ENCODE measurements around the gene TSEN2. TPM values are rescaled to one million over a fixed set of nuclear protein-coding genes. Genes with fewer than 3 reads are reported as not detected.
A peak's percentile ranks its signal among the peaks of the same experiment; 100 is the strongest.

Gene TSEN2
- total RNA-seq, 2 experiments from 2014 or later: 19.4 to 21.4 TPM

DNA sequence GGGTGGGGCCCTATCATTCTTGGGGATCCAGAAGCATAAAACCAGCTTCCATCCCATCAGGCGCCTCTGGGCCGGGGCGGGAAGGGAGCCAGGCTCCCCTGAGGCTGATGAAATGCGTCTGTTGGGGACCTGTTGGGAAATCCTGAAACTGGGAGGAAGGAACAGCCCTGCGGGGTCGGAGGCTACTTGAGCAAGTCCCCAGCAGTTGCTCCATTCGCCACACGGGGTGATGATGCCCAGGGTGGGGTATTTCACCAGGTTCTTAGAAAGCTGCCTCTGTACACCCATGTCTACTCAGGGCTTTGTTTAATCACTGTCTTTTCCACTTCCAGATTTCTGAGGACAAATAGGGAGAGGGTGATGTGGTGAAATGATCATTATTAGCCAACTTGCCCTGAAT is 25.4 kb upstream of the TSEN2 start:
- intact Hi-C loops (cut with micrococcal nuclease): no loop called here
- ATAC-seq: no peak
- CTCF ChIA-PET: interaction anchor here (1.1 to 2.3 kb wide), 2 partner anchors 21 to 323 kb away, joined by 3 to 8 read pairs; no protein-coding TSS in a partner anchor

GRCh38 chr3:12460127-12460526 is 24.2 kb upstream of the TSEN2 start:
- TF ChIP-seq, protein P1, sequence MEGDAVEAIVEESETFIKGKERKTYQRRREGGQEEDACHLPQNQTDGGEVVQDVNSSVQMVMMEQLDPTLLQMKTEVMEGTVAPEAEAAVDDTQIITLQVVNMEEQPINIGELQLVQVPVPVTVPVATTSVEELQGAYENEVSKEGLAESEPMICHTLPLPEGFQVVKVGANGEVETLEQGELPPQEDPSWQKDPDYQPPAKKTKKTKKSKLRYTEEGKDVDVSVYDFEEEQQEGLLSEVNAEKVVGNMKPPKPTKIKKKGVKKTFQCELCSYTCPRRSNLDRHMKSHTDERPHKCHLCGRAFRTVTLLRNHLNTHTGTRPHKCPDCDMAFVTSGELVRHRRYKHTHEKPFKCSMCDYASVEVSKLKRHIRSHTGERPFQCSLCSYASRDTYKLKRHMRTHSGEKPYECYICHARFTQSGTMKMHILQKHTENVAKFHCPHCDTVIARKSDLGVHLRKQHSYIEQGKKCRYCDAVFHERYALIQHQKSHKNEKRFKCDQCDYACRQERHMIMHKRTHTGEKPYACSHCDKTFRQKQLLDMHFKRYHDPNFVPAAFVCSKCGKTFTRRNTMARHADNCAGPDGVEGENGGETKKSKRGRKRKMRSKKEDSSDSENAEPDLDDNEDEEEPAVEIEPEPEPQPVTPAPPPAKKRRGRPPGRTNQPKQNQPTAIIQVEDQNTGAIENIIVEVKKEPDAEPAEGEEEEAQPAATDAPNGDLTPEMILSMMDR (IDR thresholded peaks at IDR 0.05): no peak
- Mint-ChIP-seq H3K4me1 (ENCODE audit: low read depth) (peaks cover 19% of the 10 kb centered on the region), H3K36me3 (ENCODE audit: low read depth) (no peaks in the 10 kb centered on the region), H3K4me3 (no peak overlapping the region), H3K27ac (no peak overlapping the region), H3K9me3 (no peaks in the 10 kb centered on the region), H3K27me3 (no peaks in the 10 kb centered on the region)
- ChIA-PET CTCF (no interaction called here), POLR2A (no interaction called here)
- intact Hi-C loops (cut with micrococcal nuclease): no loop called here
- ATAC-seq (no peak), DNase-seq (no peak)

More for the DNA sequence above, 25.4 kb upstream of the TSEN2 start:
- Mint-ChIP-seq H3K4me1 (ENCODE audit: low read depth) (peaks cover 19% of the 10 kb centered on the region), H3K27me3 (no peaks in the 10 kb centered on the region), H3K36me3 (ENCODE audit: low read depth) (no peaks in the 10 kb centered on the region), H3K4me3 (no peak overlapping the region), H3K27ac (no peak overlapping the region), H3K9me3 (no peaks in the 10 kb centered on the region)
- TF ChIP-seq, protein P1 (IDR thresholded peaks at IDR 0.05): no peak
- DNase-seq: no peak
- POLR2A ChIA-PET: interaction anchor here (0.7 to 1.0 kb wide), 2 partner anchors 15 to 811 kb away, joined by 3 read pairs; no protein-coding TSS in a partner anchor

DNA sequence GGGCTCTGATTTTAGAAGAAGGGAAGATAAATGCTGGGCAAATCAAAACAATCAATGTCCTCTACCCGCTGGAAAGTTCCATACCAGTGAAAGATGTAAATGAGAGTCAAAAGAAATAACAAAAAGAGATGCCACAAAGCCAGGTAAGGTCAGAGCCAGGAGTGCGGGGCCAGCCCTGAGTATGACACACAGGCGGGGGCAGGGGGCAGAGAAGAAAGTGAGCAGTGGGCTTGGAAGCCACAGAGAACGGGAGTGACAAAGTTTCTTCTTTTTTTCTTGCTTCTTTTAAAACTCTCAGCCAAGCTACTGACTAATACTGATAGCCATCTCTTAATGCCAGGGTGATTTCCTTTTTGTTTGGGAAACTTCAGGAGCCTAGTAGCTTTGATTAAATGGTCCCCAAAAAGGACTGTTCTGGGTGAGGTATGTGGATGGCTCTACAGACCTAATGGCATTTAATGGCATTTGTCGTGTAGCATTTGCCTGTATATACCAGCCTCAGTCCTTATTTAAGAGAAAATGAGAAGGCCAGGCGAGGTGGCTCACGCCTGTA is 23.1 kb upstream of the TSEN2 start:
- Mint-ChIP-seq H3K36me3 (ENCODE audit: low read depth) (no peaks in the 10 kb centered on the region), H3K4me1 (ENCODE audit: low read depth) (peaks cover 19% of the 10 kb centered on the region), H3K27me3 (no peaks in the 10 kb centered on the region), H3K27ac (peak overlapping the region; percentile 10), H3K9me3 (no peaks in the 10 kb centered on the region), H3K4me3 (no peak overlapping the region)
- ChIA-PET CTCF (interaction anchor here (0.9 to 3.0 kb wide), 4 partner anchors 10 to 342 kb away, joined by 3 to 15 read pairs (median 4); no protein-coding TSS in a partner anchor), POLR2A (interaction anchor here (0.9 kb wide), 1 partner anchor 66 kb away, joined by 3 read pairs; no protein-coding TSS in a partner anchor)
- ATAC-seq: peak; percentile 72
- DNase-seq: peak; percentile 67
- TF ChIP-seq, protein P1 (IDR thresholded peaks at IDR 0.05): no peak
- intact Hi-C loops (cut with micrococcal nuclease): no loop called here

DNA sequence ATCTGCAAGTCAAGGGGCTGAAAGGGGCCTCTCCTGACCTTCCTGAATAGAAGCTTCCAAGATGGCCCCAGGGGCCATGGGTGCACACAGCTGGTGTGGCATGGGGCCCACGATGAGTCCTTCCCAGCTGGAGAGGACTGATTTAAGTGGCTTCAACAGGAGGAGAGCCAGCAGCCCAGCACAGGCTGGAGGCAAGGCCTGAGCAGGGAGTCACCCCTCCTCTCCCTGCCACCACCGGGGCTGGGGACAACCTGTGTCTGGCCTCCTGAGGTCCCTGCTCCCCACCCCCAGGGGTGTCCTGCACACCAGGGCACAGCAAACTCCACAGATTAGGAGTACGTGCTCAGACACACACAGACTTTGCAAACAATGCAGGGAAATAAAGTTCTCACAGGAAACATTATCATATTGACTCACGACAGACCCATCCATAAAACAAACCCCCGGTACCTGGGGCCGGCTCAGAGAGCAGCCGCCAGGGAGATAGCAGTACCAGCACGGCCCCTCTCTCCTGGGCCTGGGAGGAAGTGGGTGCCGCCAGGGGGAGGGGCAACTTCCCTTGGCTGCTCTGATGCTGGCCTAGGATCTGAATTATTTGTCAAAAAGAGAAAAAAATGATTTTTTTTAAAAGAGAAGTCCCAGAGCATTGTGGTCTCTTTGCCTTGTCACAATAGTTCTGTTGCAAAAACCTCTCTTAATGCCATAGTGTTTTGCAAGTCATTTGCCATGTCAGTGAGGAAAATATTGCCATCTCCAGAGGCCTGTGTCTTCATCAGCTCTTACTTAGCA is 21.9 kb upstream of the TSEN2 start:
- H3K27ac Mint-ChIP-seq: peak overlapping the region; percentile 82
- ATAC-seq (peak; percentile 78), DNase-seq (peak; percentile 55)
- intact Hi-C loops (cut with micrococcal nuclease): no loop called here
- H3K4me3 Mint-ChIP-seq: peak overlapping the region; percentile 13
- peaks cover 19% of the 10 kb centered on the region for H3K4me1 Mint-ChIP-seq (ENCODE audit: low read depth)
- CTCF ChIA-PET: interaction anchor here (0.9 to 3.0 kb wide), 4 partner anchors 8 to 343 kb away, joined by 3 to 15 read pairs (median 4); no protein-coding TSS in a partner anchor
- H3K9me3 Mint-ChIP-seq: no peaks in the 10 kb centered on the region
- no peaks in the 10 kb centered on the region for H3K36me3 Mint-ChIP-seq (ENCODE audit: low read depth)
- no peaks in the 10 kb centered on the region for H3K27me3 Mint-ChIP-seq
- TF ChIP-seq, protein P1 (IDR thresholded peaks at IDR 0.05): no peak
- POLR2A ChIA-PET: no interaction called here

- CTCF ChIA-PET: interaction anchor here (3.0 kb wide), 1 partner anchor 16 kb away, joined by 15 read pairs; no protein-coding TSS in a partner anchor
- Mint-ChIP-seq H3K4me3 (no peak overlapping the region), H3K27ac (no peak overlapping the region), H3K36me3 (ENCODE audit: low read depth) (no peaks in the 10 kb centered on the region), H3K9me3 (no peaks in the 10 kb centered on the region), H3K27me3 (no peaks in the 10 kb centered on the region), H3K4me1 (ENCODE audit: low read depth) (peaks cover 19% of the 10 kb centered on the region)
- TF ChIP-seq, protein P1 (IDR thresholded peaks at IDR 0.05): no peak
- intact Hi-C loops (cut with micrococcal nuclease): no loop called here
- ATAC-seq (no peak), DNase-seq (no peak)
- POLR2A ChIA-PET: no interaction called here
Observed at GRCh38 chr3:12463686-12464085, 20.6 kb upstream of the TSEN2 start.
